Activated CD4-positive, CD25-positive, alpha-beta regulatory T cell treated with anti-CD3 and anti-CD28 coated beads, Interleukin-2, amount 50 U/mL, for 72 hours (primary cell): ENCODE data around the gene LINC01488.

Experiments
- DNase-seq: peaks from one replicate; pipeline ENCODE4 v3.0.0; 2021

Gene LINC01488

DNA sequence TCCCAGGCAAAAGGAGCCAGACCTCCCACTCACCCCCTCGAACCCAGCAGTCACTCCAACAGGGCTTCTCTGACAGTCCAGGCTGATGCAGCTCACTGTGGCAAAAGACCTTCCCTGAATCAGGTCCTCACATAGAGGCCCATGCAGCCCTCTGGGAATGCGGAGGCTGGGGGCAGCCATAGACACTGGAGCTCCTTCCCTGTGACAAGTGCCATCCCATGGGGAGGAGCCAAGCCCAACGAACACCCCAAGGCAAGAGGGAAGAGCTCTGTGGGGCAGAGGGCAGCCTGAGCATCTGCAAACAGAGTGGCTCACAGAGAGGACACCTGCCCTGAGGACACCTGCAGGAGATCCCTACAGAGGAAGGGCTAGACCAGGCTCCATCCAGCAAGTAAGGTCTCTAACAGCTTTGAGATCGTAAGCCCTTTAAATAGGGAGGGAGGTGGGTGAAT is at the start of gene LINC01488:
Gene LINC01488 (plus strand): TSS at position 271 of the 452 bp plus-strand sequence.
- no peak for DNase-seq

DNA sequence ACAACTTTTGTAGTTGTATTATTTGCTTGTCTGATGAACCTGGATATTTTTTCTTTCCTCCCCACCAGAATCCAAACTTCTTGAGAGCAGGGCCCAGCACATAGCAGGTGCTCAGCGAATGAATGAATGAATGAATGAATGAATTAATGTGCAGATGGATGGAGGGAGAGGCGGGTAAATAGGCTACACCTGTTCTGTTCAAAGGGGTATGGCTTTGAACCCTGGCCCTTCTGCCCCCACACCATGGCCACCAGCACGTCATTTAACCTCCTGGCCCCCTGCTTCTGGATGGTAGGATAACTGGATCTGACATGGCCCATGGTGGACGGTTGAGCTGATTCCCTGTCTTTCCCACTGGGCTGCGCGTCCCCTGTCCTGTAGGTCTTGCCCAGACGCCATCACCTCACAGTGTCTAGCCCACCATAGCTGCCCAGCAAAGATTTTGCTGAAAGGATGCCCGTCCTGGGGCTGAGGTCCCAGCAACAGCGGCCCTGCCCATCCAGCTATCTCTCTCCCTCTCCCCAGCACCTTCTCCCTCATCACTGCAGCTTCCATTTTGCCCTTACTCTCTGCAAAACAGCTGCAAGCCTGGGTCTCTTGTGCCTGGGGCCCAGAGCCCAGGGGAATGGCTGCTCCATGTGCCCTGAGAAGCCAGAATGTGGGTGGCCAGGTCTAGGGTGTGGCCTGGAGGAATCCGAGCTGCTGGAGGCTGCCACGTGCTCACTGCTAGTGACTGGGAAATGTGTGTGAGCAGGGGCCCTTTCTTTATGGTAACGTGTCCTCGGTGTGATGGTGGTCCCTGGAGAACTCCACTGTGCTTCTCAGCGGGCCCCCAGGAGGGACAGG is 49.3 kb upstream of the LINC01488 start:
- no peak for DNase-seq

DNA sequence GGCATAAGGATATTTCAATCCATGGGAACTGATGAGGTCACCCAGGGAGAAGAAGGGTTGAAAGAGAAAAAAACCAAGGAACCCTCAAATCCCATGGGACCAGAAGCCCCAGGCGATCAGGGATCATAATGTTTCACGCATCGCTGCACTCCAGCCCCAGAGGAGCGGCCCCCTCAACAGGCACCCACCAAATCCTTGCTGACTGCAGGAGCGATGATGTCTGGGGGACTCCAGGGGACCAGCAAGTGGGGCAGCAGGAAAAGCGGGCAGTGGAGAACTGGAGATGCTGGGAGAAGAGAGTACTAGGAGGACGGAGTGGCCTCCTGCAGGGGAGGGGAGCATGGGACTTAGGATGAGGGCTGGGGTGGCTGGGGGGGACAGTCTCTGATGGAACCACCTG is 47.7 kb upstream of the LINC01488 start:
- DNase-seq = no peak

DNA sequence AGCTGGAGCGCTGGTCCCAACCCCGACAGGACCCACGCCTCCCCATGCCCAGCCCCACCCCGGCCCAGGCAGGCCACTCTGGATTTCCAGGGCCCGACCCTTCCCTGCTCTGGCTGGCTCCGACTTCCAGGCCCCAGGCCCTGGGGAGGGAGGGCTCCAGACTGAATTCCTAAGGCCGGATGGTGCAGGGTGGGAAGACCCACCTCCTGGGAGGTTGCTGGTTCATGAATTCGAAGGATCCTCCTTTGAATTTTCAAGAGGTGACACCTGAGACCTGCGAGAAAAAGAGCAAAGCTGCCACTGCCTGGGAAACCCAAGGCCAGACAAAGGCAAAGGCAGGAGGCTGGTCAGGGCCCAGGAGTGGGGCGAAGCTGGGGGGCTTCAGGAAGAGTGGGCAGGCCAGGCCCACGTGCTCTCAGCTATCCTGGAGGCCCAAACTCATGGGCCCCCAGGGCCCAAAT is 47.0 kb upstream of the LINC01488 start:
- DNase-seq = no peak

DNA sequence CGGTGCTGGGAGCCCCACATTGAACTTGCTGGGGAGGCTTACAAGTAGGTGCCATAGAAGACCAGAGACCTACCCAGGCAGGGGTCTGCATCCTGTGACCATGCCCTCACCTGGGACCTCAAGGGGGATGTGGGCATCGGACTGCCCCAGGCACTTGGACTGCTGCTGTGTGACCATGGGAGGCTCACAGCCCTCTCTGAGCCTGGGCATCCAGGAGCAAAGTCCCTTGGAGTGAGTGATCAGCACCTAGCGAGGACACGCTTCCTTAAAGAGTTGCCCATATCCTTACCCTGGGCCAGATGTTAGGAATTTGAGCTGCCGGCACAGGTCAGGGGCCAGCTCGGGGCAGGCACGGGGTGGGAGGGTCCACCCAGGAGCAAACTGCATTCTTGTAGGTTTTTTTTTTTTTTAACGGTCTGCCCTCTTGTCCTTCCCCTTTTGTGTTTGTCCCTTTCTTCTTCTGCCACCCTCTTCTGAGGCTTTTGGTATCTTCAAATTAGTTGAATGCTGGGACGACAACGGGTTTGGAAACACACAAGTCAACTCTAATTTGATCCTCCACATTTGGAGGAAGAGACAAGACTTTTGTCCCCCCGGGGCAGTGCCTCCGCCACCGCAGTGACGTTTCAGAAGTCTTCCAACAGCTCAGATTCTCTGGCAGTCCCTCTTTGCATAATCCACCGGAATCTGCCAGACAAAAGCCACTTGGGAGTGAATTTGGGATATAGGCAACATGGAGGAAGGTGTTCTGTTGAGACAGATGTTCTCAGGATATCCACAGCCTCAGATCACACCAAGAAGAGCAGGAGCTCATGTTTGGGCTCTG is 46.1 kb upstream of the LINC01488 start:
- DNase-seq = no peak

DNA sequence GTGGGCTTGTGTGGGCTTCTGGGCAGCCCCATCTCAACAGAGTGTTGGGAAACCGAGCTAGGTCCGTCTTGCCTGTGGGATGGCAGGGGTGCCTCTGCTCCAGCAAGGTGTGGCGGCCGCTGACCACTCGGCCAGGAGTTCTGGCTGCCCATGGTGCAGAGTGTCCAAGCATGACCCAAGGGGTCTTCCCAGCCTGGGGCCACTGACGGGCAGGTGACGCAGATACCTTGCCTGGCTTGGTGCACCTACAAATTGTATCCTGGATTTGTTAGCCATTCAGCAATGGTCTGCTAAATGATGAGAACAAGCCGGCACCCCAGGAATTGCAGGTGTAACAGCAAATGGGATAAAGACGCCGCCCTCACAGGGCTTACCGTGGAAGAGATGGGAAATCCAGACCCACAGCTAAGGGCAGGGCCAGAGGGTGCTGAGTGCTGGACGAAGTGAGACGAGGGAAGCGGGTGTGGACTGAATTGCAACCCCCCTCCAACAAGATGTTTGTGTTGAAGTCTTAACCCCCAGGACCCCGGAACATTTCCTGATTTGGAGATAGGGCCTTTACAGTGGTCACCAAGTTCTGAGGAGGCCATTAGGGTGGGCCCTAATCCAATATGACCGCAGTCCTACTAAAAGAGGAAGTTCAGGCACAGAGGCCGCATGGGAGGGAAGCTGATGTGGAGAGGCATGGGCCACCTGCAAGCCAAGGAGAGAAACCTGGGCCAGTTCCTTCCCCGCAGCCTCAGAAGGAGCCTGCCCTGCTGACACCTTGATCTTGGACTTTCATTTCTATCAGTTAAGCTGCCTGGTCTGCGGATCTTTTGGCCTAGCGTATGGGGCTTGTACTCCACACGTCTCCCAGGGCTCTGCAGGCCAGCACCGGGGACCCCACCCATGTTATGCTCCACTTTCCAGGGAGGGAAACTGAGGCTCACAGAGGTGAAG is 45.2 kb upstream of the LINC01488 start:
- DNase-seq = no peak

DNA sequence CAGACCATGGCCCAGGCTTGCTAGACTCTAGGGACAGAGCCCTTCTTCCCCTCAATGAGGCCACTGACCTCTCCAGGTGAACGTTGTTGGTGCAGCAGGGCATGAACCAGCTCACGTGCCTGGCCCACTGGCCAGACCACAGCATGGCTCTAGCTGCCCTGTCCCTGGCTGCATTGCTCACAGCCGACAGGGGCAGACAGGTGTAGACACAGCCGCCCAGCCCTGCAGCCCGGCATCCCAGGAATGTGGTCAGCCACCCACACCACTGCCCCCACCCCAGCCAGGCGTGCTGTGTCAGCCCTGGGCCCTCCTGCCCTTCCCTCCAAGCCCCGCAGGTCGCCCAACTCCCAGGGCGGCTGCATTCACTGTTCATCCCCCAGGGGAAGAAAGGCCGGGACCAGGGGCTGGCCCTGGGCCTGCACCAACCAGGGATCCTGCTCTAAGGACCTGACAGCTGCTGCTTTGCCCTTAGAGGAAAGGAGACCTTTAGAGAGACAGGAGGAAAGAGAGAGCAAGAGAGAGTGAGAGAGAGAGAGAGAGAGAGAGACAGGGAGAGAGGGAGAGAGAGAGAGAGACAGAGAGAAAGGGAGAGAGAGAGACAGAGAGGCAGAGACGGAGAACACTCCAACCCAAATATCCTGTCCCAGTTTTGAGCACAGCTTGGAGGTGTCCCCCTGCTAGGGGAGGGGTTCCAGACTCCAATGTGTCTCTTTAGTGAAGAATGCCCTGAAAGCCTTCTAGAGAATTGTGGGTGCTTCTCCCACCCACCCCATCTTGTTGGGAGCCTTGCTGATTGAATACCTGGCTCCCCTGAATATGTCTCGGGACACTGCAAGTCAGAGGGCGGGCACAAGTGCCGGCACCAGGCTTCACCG is 44.2 kb upstream of the LINC01488 start:
- DNase-seq = no peak

DNA sequence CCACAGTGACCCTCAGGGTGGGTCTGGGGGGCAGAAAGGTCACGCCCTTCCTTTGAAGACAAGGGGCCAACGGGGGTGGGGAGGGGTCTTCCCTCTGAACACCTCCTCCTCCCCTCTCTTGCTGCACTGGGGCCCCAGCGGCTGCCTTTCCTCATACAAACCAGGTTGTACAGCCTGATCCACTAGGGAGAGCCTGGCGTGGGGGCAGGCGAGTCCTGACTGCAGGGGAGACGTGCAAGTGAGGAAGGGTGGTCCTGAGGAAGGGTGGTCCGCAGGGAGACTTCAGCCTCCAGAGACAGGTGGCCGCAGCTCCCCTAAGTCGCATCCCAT is 43.6 kb upstream of the LINC01488 start:
- no peak for DNase-seq

DNA sequence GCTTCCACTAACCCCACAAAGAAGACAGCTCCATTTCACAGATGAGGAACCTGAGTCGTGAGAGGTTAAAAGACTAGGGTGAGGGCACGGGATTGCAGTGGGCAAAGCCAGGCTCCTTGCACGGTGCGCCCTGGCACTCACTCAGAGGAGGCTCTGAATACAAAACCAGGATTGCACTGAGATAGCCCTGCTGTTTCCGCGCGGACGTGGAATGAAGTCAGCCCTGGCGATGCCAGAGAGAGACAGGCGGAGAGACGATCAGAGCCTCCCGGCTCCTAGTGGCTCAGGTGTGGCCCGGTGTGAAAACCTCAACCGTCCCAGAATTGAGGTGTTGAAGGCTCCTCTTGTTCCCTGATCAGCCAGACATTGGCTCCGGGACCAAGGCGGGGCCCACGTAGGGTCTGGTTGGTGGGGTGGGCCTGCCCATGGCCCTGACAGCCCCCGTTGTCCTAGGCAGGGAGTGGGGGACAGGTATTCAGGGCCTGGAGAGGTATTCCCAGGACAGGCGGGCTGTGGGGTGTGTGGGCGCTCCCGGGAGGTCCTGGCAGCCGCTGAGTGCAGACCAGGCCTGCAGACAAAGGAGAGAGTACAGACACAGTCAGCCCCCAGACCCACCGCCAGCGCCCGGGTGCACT is 43.1 kb upstream of the LINC01488 start:
- DNase-seq = no peak

DNA sequence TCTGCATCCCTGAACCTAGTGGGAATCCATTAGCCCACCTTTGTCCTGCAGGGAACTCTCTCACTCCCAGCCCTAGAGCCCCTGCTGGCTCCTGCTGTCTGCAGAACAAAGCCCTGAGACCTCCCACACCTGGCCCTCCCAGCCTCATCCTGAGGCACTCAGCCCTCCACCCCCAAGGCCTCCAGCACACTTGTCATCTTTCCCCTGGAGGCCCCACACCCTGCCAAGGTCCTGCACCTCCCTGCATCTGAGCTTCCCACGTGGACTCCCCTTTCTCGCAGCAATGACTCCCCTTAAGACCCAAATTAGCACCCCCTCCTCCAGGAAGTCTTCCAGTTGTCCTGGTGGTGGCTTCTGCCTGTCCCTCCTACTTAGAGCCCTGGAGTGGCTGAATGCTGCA is 42.3 kb upstream of the LINC01488 start:
- DNase-seq = no peak

DNA sequence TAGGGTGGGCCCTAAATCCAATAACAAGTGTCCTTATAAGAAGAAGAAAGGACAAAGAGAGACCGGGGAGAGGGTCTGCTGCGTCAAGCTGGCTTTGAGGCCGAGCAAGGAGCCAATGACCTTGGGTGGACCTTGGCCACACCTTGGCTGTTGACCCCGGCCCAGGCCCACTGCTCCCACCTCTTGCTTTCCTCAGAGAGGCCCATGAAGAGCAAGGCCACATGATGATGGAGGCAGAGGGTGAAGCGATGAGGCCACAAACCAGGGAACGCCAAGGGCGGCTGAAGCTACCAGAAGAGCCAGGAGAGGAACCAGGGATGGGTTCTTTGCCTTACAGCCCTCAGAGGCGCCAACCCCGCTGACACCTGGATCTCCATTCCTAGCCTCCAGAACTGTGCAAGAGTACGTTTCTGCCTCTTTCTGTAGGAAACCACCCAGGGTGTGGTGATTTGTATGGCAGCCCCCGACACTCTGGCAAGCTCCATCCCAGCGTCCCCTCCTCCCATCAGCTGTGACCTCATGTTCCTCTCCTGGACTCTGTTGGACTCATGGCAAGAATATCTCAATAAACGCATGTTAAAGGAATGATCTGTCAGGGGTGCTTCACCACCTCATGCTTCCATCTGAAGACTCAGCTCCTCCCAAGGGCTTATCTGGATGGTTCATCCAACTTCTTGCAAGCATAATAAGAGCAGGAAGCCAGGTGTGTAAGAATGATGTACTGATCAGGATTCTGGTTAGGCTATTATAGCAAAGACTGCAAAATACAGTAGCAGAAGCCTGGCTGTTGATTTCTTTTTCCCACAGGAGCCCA is 41.6 kb upstream of the LINC01488 start:
- no peak for DNase-seq

DNA sequence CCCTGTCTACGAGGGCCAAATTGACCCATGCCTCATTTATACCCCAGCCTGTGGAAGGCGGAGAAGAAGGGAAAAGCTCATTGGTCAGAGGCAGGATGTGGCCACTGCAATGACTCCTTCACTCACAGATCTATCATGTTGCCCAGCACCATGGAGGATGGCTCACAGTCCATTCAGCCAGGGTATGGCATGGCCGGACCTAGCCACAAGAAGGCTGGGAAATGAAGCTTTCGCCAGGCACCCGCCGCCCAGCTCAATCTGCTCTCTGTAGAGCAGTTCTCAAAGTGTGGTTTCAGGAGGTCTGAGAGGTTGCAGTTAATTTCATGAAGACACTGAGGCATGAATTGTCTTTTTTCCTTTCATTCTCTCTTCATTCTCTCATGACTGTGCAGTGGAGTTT is 40.6 kb upstream of the LINC01488 start:
- DNase-seq = no peak

DNA sequence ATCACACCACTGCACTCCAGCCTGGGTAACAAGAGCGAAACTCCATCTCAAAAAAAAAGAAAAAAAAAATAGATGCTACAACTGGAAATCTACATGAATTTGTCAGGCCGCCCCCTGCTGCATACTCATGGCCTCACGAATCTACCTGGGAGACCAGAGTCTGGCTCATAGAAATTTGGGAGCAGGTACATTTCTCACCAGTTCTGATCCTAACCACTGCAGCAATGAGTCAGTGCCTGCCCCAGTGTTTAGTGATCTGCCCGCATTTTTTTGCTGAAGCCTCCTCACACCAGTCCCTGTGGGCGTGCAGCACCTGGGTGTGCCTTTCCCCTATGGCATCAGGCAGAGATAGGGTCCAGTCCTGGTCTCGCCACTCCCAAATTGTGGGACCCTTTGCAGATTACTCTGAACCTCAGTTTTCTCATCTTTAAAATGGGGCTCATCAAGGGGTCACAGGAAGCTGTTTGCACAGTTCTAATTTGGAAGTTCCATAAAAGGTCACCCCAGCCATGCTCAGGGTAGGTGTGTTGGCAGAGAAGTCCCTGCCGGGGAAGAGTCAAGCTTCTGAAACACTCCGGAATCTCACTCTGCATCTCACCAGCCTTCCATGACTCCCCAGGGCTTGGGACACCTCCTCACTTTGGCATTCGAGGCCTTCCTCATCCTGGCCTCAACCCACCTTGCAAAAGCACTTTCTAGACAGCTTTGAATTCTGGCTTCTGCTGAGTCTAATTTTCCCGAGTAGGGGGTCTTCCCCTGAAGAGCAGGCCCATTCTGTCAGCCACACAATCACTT is 39.3 kb upstream of the LINC01488 start:
- no peak for DNase-seq

DNA sequence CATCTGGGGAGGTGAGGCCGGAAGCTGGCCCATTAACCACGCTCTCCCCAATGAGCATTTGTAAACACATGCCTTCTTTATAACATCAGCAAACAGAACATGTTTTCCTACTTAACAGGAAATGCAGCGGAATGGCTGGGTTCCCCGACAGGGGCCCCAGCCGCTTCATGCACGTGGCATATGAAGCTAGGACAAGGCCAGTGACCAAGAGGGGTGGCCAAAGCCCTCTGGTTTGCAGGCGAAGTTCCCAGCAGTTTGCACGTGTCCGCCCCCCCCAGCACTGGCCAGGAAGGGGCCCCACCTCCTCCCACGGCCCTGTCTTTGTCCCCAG is 38.7 kb upstream of the LINC01488 start:
- DNase-seq = no peak

DNA sequence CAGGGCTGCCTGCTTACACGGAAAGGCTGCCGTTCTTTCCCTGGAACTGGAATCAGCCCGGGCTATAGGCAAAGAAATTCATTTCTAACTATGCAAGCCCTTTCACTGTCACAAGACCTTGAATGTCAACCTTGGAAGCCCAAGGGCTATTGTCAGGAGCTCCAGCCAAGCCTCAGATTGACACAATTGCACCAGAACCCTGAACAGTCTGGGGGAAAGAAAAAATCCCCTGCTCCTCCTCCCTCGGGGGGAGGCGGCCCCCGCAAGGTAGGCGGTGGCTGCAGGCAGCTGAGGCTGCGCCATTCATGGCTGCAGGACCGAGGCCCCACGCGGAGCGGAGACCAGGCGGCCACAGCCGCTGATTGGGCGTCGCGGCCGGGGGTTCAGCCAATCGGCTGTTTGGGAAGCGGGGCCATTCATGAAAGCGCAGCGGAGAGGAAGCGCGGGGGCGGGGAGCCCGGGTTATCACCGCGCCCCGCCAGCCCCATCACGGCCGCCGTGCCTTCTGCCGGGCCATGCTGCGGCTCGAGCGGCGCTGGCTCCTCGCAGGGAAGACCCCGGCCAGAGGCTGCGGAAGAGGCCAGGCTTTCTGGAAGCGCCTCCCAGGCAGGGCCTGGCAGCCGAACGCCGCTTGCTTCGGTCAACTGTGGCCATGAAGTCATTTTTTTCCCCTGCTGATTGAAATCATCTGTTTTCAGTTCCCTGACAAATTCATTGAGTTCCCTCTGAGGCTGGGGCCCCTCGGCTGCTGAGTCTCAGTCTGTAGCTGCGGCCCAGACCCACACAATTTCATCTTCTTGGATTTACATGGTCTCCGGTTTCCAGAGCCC is 38.1 kb upstream of the LINC01488 start:
- DNase-seq = peak; percentile 79

DNA sequence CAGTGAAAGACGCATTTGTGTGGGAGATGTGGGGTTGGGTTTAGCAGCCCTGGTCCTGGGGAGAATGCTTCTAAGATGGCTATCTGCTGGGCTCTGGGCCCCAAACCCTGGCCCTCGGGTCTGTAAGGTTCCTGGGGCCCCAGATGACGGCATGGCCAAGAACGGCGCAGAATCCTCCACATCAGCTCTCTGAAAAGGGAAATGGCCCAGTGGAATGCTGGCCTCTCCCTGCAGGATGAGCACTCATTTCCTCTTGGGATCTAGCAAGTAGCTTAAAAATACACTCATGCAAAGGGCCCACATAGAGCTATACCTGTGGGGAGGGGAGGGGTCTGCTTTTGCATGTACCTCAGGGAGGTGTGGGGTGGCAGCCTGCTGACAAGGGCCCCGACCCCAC is 37.5 kb upstream of the LINC01488 start:
- DNase-seq = no peak

DNA sequence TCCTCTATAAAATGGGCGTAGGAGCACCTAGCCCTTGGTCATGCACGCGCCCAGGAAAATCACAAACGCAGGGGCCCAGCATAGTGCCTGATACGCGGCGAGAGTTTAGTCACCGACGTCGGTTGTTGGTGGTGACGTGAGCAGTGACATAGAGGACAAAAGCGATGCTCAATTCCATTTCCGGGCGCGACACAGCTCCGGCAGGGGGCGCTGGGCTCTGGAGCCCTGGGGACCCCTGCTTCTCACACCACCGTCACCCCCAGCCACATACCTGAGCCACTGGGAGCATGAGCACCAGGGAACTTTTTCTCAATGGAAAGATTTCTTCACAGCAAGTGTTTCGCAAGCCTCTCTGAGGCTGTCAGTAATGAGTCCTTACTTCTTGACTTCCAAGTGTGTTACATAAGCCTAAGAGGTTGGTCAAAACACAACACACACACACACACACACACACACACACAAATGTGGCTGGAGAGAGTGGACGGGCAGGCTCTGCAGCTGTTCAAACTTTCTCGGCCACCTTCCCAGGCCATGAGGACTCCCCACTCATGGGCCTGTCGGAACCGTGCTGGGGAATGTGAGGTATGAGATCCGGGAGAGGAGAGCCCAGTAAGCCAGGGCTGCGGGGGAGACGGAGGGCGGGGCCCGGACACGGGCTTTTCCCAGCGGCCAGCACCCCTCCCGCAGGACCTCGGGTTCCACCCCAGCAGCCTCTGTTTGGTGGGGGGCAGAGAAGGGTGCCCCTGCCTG is 36.9 kb upstream of the LINC01488 start:
- no peak for DNase-seq

DNA sequence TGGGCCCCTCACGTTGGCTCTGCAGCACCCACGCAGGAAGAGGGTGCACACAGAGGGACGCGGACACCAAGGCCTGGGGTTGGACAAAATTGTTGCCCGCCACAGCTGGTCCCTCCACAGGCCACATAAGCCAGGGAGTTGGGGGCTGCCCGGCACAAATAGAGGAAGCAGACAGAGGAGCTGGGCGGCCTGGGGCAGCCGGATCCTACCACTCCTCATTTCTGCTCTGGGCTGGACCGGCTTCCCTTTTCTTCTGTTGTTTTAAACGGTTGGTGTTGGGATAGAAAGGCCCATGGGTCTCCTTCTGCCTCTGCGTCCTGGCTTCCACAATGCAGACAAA is 36.4 kb upstream of the LINC01488 start:
- no peak for DNase-seq
